Transverse colon (tissue), 4 donors: ENCODE measurements around the gene COX10. TPM values are rescaled to one million over a fixed set of nuclear protein-coding genes. Genes with fewer than 3 reads are reported as not detected.

Experiments used
- DNase-seq: peaks from one replicate; pipeline ENCODE4 v3.0.0-alpha.2; 2019
- H3K27ac ChIP-seq, 4 donors: fragments of 200-600 bp; sonication (generic); 2 replicates each; pipeline ENCODE4 v1.5.1; 2016 to 2018; ENCODE audit warnings: inconsistent platforms in 4 of 4
- H3K27me3 ChIP-seq: fragments of 200-600 bp; sonication (generic); 2 replicates; pipeline ENCODE4 v1.5.1; 2017; ENCODE audit warnings: inconsistent platforms
- H3K36me3 ChIP-seq, 4 donors: fragments of 200-600 bp; sonication (generic); 2 replicates each; pipeline ENCODE4 v1.5.1; 2017 to 2019; ENCODE audit warnings: inconsistent platforms in 4 of 4
- H3K4me1 ChIP-seq, 4 donors: fragments of 200-600 bp; sonication (generic); 2 replicates each; pipeline ENCODE4 v1.5.1; 2017 to 2020; ENCODE audit warnings: inconsistent platforms in 4 of 4
- H3K4me3 ChIP-seq, 4 donors: fragments of 200-600 bp; sonication (generic); 1 replicate in 1 of 4; 2 replicates in 3 of 4; pipeline versions ENCODE4 v1.5.1 to v1.6.1; 2017 to 2019; ENCODE audit warnings: inconsistent platforms in 4 of 4
- H3K9me3 ChIP-seq, 2 donors: fragments of 200-600 bp; sonication (generic); 2 replicates each; pipeline ENCODE4 v1.5.1; 2017 to 2019; ENCODE audit warnings: inconsistent platforms in 2 of 2
- CTCF ChIP-seq, 5 experiments: fragments of 200-600 bp in 3 of 5; fragments of 450-650 bp in 2 of 5; sonication (generic) in 3 of 5; IDR thresholded peaks; 1 replicate in 2 of 5; 2 replicates in 3 of 5; pipeline ENCODE4 v1.5.1; 2016 to 2017; ENCODE audit warnings: antibody characterized with exemption in 5 of 5, inconsistent platforms in 3 of 5, mild to moderate bottlenecking in 2 of 5, moderate library complexity in 1 of 5
- EP300 ChIP-seq: sonication (generic); formaldehyde crosslinking; IDR thresholded peaks from one replicate; pipeline ENCODE4 v1.6.1; 2017; ENCODE audit warnings: antibody characterized with exemption, low read depth
- POLR2A ChIP-seq: fragments of 450-650 bp; IDR thresholded peaks from one replicate; pipeline ENCODE4 v1.6.1; 2016; ENCODE audit warnings: antibody characterized with exemption, mild to moderate bottlenecking, moderate library complexity
- POLR2AphosphoS5 ChIP-seq, 3 donors: sonication (generic); formaldehyde crosslinking; IDR thresholded peaks; one replicate each; pipeline ENCODE4 v1.6.1; 2016; ENCODE audit warnings: antibody characterized with exemption in 3 of 3
- WGBS, 2 donors: methylation state at CpG; one replicate each; pipeline ENCODE4 v1.1.5; 2018; ENCODE audit warnings: low coverage in 1 of 2; 5-methylcytosine and 5-hydroxymethylcytosine counted together
- in situ Hi-C, 4 donors: fragments of 200-750 bp; cut with MboI; loops; one replicate each; pipeline versions ENCODE4 v1.15.0 to v1.15.1; 2017; ENCODE audit warnings: low sequenced_read_pairs in 3 of 4, low pct_ligation_motif_present in 1 of 4, low pct_unique_long_range_greater_than_20kb in 1 of 4
- intact Hi-C: fragments of 100-400 bp; cut with DNase I; formaldehyde crosslinking; loops from one replicate; pipeline ENCODE4 v1.15.1; 2023; ENCODE audit warnings: low total_unique reads
- total RNA-seq, 4 donors: library from RNA; depleted of rRNA; stranded (reverse); fragments of >200 nt; gene quantifications; one replicate each; pipeline ENCODE4 v1.1.0, GENCODE V29; 2016

Gene COX10
- total RNA-seq, 4 donors from 2014 or later: 48.9 to 61.9 (median 53.5) TPM

GRCh38 chr17:14207791-14208190 is 138.5 kb downstream of the COX10 start:
- Histone ChIP-seq H3K9me3 (no peaks in the 10 kb centered on the region), H3K27ac (no peak overlapping the region), H3K4me1 (peaks cover 0 to 7% (median 0%) of the 10 kb centered on the region in 4 donors), H3K36me3 (peaks cover 0 to 9% (median 2%) of the 10 kb centered on the region in 4 donors), H3K4me3 (no peak overlapping the region), H3K27me3 (no peaks in the 10 kb centered on the region)
- TF ChIP-seq CTCF (IDR thresholded peaks at IDR 0.05): no peak
- TF ChIP-seq POLR2AphosphoS5 (IDR thresholded peaks at IDR 0.05): no peak
- TF ChIP-seq POLR2A: no peak
- no peak for TF ChIP-seq EP300
- in situ Hi-C loops (no loop called here), intact Hi-C loops (no loop called here)
- DNase-seq: no peak
- WGBS, 2 donors: 95% methylated on average over 5 of the region's 5 CpGs; no CpG with 5 or more reads in 1 of the 2 donors

GRCh38 chr17:14209215-14209614 is 139.9 kb downstream of the COX10 start:
- DNase-seq: no peak
- intact Hi-C loops: no loop called here
- in situ Hi-C loops: no loop called here
- no peaks in the 10 kb centered on the region for H3K27me3 ChIP-seq
- no peaks in the 10 kb centered on the region for H3K9me3 ChIP-seq
- no peak overlapping the region for H3K27ac ChIP-seq
- WGBS, 2 donors: 92 to 100% methylated on average over 2 to 3 of the region's 3 CpGs
- peaks cover 0 to 9% (median 2%) of the 10 kb centered on the region in 4 donors for H3K36me3 ChIP-seq
- peaks cover 0 to 7% (median 0%) of the 10 kb centered on the region in 4 donors for H3K4me1 ChIP-seq
- no peak overlapping the region for H3K4me3 ChIP-seq
- TF ChIP-seq EP300 (no peak), POLR2A (no peak), CTCF (IDR thresholded peaks at IDR 0.05) (no peak), POLR2AphosphoS5 (IDR thresholded peaks at IDR 0.05) (no peak)

GRCh38 chr17:14211246-14211645 is 141.9 kb downstream of the COX10 start:
- H3K27ac ChIP-seq: no peak overlapping the region
- WGBS, 2 donors: 67 to 84% methylated on average over 1 to 4 of the region's 4 CpGs
- peaks cover 0 to 9% (median 2%) of the 10 kb centered on the region in 4 donors for H3K36me3 ChIP-seq
- H3K4me1 ChIP-seq: peaks cover 0 to 2% (median 0%) of the 10 kb centered on the region in 4 donors
- H3K4me3 ChIP-seq: no peak overlapping the region
- TF ChIP-seq CTCF (IDR thresholded peaks at IDR 0.05): no peak
- TF ChIP-seq POLR2A: no peak
- TF ChIP-seq POLR2AphosphoS5 (IDR thresholded peaks at IDR 0.05): no peak
- TF ChIP-seq EP300: no peak
- intact Hi-C loops: no loop called here
- no peaks in the 10 kb centered on the region for H3K9me3 ChIP-seq
- no peak for DNase-seq
- in situ Hi-C loops: no loop called here
- H3K27me3 ChIP-seq: no peaks in the 10 kb centered on the region

- H3K4me3 ChIP-seq: no peak overlapping the region
- no peak for DNase-seq
- TF ChIP-seq POLR2A: no peak
- TF ChIP-seq CTCF (IDR thresholded peaks at IDR 0.05): peak in 3 of 5 experiments; percentile 10 to 24 (median 11)
- H3K4me1 ChIP-seq: no peaks in the 10 kb centered on the region
- 74 to 75% methylated on average over 2 to 17 of the region's 17 CpGs for WGBS, 2 donors
- no peak overlapping the region for H3K27ac ChIP-seq
- no peaks in the 10 kb centered on the region for H3K9me3 ChIP-seq
- H3K27me3 ChIP-seq: no peaks in the 10 kb centered on the region
- peaks cover 0 to 8% (median 2%) of the 10 kb centered on the region in 4 donors for H3K36me3 ChIP-seq
- intact Hi-C loops: no loop called here
- in situ Hi-C loops: no loop called here
These were observed 142.5 kb downstream of the COX10 start for GRCh38 chr17:14211801-14212200.
